GM19035 (cell line): Measurements from ENCODE around the gene SV2A.
"Not testable (repeated sequence)": the region's sequence is repeated elsewhere in the genome, so short reads cannot be mapped to it uniquely, and the experiment has no call there.

Source experiments
- ATAC-seq: cut with Tn5 transposase; IDR thresholded peaks from one replicate; pipeline ENCODE4 v1.9.1; 2021; ENCODE audit not compliant: unreplicated experiment

SV2A gene, protein sequence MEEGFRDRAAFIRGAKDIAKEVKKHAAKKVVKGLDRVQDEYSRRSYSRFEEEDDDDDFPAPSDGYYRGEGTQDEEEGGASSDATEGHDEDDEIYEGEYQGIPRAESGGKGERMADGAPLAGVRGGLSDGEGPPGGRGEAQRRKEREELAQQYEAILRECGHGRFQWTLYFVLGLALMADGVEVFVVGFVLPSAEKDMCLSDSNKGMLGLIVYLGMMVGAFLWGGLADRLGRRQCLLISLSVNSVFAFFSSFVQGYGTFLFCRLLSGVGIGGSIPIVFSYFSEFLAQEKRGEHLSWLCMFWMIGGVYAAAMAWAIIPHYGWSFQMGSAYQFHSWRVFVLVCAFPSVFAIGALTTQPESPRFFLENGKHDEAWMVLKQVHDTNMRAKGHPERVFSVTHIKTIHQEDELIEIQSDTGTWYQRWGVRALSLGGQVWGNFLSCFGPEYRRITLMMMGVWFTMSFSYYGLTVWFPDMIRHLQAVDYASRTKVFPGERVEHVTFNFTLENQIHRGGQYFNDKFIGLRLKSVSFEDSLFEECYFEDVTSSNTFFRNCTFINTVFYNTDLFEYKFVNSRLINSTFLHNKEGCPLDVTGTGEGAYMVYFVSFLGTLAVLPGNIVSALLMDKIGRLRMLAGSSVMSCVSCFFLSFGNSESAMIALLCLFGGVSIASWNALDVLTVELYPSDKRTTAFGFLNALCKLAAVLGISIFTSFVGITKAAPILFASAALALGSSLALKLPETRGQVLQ

DNA sequence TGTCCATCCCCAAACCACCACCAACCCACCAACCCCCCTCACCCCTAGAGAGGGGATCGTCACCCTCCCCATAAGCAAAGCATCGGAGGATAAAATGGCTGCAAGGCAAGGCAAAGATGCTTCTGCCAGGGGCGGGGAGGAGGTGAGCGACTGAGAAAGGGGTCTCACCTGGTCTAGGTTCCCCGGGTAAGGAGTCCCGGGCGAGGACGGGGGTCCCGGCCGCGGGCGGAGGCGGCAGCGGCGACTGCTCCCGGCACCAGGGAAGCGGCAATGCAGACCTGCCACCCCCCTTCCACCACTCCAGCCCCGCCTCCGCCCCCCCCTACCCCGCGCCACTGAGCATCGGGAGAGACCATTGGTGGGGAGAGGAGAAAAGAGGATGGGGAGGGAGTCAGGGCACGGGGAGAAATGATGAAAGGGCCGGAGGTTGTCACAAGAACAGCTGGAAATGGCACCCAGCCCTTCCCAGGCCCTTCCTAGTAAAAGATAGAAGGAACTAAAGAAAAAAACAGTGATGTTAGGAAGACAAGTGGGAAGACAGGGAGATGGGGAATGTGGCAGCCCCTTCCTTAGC, at the start of gene SV2A:
TSS of gene SV2A (minus strand) at position 274 of the 574 bp plus-strand sequence. CDS start 4,004 bp downstream, outside the sequence.
- ATAC-seq: no peak

DNA sequence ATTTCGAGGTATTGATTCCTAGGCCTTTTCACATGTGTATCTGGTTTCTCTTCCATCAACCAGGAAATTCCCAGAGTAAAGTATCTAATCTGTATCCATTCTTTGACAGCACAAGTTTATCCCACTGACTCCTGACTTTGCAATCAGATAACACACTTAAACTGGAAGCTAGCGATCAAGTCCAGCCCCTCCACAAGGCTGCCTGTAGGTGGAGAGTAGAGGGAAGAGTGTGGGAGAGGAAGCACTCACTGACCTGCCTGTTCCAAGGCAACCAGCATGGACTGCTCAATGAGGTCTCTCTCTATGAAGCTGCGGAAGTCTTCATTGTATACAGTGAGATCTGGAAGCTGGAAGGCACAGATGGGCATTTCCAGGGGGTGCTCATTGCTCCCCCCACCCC, 49.4 kb upstream of the SV2A start:
- ATAC-seq: no peak

DNA sequence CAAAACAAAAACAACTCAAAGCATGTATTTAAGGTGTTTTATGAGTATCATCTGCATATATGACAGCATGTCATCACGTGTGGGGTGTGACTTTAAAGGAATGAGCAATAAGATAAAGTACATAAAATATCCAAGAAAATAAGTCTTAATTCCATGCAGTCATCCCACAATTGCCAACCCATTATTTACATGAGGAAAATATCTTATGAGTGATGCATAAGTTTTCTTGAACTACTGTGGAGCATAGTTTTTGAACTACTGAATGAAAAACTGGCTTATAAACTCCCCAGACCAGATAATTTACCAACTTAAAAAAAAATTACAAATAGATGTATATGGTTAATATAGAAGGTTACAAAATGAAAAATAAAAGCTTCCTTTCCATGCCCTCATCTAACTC, 48.8 kb upstream of the SV2A start:
- no peak for ATAC-seq

DNA sequence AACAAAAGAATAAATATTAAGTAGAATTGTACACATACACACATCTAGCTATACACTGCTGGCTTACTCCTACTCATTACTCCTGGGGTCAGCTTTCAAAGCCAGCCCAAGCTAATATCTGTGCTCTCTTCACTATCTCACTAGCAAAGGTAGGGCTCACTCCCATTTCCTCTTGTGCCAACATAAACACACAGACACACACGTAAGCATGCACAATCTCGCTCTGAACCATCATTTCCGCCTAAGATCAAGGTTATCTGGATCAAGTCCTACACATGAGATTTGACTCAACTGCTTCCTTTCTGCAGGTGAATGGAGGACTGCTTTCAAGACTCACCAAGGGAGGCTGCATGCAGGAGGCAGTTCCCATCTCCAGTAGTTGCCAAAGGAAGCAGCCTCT, 47.8 kb upstream of the SV2A start:
- no peak for ATAC-seq

DNA sequence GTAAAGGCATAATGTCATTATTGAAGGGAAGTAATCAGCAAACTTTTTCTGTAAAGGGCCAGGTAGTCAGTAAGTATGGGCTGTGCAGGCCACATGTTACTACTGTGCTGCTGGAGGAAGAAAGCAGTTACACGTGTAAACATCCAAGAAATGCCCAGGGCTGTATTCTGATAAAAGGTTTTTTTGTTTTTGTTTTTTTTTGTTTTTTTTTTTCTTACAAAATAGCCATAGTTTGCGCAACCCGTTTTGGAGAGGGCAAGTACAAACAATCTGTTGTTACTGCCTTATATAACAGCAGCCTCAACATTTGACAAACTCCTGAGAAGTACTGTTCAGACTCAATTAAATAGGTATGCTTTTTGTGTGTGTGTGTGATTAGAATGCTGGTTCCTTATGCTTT, 45.7 kb upstream of the SV2A start:
- no peak for ATAC-seq

DNA sequence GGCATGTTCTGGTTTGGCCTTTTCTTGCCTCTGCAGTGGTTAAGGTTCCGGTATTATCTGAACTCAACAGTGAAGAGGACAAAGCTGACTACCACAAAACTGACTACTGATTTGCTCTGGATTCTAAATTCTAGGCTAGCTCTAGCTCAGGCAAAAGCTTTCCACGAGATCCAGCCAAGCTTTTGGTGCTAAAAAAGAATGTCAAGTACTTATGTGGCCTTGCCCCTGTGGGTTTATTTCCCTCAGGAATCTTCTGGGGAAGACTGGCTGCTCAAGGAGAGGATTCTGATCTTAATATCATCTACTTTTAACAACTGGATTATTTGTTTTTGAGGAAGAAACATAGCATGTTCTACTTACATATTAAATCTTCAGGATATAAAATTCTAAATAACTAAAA, 45.1 kb upstream of the SV2A start:
- no peak for ATAC-seq

DNA sequence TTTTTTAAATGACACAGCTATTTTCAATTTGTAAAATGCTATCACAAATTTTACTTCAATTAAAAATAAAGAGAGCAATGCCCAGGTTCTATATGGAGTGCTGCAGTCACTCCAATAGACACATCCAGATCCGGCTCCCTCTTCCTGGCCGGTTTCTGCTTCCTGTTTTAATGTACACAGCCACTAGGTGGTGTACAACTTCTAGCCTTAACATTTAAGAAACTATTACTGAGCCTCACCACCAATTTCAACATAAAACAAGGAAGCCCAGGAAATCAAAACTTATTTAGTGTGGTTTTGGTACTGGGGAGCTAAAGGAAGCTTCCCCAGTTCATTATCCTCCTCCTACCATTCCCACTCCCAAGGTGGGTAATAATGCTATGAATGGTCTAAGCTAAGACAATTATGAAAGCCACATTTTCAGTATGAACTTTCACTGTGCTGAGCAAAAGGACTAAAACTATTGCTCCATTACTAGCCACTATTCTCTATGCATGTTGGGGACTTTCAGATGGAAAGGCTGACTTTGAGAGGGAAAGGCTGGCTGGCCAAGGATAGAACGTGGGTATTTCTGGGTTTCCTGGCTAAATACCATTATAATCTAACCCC, 44.5 kb upstream of the SV2A start:
- no peak for ATAC-seq

DNA sequence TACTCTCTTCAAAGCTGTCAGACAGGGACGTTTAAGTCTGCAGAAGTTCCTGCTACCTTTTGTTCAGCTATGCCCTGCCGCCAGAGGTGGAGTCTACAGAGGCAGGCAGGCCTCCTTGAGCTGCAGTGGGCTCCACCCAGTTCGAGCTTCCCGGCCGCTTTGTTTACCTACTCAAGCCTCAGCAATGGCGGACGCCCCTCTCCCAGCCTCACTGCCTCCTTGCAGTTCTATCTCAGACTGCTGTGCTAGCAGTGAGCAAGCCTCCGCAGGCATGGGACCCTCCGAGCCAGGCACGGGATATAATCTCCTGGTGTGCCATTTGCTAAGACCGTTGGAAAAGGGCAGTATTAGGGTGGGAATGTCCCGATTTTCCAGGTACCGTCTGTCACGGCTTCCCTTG, 39.9 kb upstream of the SV2A start:
- ATAC-seq: not testable (repeated sequence)

DNA sequence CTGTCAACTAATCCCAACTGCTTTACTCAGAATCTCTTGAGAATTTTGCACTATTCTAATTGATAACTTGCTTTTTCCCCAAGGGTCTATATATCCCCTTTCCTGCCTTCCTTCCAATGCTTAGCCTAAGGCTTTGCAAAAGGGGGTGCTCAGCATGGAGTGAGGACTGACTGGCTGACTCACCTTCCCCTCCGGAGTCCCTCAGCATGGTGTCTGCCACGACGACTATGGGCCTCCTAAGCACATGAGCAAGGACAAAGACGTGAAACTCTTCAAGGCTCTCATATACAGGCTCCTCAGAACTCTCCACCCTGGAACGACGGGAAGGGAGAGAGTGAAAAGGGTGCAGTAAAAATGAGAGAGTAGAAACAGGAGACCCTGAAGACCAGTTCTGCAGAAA, 32.3 kb upstream of the SV2A start:
- no peak for ATAC-seq

DNA sequence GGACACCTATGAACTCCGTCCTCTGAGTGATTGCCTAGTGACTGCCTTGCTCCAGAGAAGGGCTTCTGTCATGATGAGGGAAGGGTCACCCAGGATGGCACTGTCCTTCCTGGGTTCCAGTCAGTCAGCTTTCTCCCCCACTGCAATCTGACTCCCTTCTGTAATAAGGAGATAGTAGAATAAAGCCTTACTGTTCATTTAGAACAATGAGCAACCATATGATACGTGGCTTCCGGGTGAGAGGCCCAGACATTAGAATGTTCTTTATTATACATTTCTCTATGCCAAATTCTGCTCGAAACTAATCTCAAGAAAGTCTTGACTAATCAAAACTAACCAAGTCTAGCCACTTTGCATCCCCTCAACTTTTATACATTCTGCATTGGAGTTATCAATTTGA, 27.6 kb upstream of the SV2A start:
- no peak for ATAC-seq

DNA sequence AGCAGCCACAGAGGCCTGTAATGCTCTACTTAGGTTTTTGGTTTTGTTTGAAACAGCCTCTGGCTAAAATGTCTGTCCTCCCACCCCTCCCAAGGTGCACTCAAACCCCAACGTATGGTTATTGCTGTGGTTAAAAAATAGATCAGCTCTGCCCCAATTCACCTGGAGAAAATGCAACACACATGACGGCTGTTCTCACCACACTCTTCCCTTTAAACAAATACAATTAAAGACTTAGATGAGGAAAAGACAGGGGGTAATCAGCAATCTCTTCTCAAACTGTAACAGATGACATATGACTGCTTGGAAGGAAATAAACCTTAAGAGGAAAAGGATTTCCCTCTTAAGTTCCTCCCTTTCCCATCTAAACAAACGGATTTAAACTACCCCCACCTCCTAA, 25.2 kb upstream of the SV2A start:
- ATAC-seq: no peak

DNA sequence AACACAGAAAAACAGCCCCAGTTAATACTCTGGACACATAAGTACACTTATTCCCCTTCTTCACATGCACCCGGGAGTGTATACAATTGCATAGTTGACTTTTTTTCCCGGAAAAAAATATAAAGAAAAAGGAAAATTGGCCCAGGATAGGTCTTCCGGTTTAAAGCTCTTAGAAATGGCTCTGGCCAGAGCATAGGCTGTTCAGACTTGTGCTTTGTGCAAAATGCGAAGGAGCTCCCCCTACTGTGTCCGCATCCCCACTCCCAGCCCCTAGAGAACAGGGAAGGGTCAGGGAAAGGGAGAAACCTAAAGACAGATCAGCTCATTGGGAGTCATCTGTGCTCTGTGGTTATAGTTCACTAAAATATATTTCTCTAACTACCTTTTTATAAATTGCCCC, 24.6 kb upstream of the SV2A start:
- no peak for ATAC-seq

DNA sequence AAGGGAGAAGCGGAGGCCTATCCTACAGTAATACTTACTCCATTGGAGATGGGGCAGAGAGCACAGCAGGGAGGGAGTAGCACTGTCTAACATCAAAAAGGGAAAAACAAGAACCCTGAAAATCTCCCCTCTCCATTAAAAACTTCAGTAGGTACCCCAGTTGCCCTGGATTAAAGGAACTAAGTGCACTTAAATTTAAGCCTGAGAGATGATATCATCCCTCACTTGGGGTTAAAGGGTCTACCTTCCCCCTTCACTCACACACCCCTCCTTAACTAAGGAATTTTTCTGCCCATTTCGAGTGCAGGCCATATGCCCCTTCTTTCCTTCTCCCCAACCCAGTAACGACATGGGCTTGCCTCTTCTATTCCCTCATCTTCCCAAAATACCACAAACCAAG, 22.8 kb upstream of the SV2A start:
- ATAC-seq: no peak

DNA sequence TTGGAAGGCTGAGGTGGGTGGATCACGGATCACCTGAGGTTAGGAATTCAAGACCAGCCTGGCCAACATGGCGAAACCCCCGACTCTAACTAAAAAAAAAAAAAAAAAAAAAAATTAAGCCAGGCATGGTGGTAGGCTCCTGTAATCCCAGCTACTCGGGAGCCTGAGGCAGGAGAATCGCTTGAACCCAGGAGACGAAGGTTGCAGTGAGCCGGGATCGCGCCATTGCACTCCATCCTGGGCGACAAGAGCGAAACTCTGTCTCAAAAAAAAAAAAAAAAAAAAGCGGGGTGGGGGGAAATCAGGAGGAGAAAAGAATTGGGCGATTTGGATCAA, 21.0 kb upstream of the SV2A start:
- not testable (repeated sequence) for ATAC-seq

DNA sequence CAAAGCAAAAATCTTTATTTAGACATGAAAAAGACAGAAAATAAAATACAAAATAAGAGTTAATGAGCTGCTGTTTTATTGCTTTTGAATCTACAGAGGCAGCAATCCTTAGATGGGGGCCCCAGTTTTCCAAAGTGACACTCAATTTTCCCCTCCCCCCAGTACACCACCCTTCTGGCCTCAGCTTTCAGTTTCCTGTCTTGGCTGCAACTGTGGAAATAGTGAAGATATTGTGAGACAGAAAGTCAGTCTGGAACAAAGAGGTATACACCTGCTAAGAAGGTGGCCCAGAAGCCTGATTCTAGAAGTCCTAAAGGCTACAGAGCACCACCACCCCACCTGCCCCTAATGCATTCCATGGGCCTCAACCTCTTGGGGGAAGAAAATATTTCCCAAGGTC, 20.1 kb upstream of the SV2A start:
- no peak for ATAC-seq

DNA sequence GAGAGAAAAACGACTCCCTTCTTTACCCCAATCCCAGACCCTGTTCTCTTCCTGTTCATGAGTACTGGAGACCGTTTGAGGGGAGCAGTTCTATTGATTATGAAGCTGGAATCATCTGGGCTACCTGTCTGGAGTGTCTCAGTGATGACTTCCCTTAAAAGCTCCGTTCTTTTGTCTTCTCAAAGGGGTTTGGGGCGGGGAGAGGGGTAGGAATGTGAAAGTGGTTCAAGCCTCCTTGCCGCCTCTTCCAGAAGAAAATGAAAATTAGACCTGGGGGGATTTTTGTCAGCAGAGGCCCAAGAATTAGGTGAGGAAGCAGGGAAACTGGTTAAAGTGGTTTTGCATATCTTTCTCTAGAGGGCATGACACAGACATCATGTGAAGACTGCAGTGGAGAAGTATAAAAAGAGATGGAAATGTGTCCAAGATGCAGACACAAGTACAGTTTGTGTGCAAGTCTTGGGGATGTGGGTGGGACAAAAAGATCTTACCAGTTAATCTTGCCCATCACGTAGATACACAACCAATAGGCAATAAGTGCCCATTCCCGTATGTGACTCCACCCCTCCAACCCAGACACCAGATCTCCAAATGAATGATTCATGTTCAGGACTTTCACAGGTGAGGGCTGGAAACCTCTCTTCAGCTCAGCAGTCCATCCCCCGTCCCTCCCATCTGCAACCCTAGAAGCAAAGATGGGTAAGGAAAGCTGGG, 19.5 kb upstream of the SV2A start:
- ATAC-seq: no peak

DNA sequence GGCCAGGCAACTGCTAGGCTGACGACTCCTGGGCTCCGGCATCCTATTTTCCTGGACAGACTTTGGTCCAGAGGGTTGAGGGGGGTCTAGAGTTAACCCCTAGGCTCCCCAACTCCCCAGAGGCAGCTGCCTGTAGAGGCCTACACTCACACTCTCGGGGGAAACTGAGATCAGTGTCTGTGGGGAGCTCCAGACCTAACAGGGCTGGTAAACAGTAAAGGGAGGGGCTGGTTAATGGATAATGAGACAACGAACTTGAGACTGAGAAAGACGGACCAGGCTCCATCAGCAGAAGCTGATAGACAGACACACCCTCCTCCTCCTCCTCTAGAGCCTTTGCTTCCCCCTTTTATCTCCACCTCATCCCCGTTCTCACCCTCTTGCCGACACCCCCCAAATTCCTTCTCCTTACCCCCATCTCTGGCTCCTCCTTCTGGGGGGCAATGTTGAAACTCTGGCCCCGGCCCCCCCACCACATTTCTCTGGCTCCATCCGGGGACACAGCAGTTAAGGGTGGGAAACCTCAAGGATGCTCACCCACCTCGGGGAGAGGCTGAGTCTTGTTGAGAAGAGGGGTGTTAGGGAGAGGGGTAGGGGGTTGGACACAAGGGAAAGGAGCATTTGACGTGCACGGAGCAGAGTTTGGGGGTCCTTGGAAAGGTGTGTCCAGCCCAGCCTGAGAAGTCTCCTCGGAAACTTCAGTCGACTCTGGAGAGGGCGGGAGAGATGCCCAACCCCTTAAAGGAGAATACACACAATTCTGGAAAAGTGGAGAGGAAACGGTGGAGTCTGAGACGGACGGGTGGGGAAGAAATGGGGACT, 18.7 kb upstream of the SV2A start, which contains the start of gene MTMR11:
TSS of gene MTMR11 (minus strand) at position 710 of the 822 bp plus-strand sequence. CDS start at position 478, 232 bp downstream.
- ATAC-seq: no peak

DNA sequence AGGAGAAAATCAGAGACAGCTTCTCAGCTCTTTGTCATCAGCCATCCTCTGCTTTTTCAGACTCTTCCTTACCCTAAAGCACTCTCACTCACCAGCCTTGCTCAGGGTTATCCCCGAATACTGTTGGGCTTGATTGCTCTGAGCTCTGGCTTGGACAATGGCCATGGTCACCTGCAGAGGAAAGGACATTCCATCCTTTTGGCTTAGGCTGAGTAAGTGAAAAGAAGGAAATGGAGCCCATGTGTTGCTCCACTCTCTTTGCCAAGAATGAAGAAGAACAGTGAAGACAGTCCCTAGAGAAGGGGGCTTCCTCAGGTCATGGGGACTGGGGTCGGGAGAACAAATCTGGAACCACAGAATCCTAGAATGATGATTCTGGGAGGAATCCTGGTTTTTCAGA, 16.7 kb upstream of the SV2A start:
- no peak for ATAC-seq

DNA sequence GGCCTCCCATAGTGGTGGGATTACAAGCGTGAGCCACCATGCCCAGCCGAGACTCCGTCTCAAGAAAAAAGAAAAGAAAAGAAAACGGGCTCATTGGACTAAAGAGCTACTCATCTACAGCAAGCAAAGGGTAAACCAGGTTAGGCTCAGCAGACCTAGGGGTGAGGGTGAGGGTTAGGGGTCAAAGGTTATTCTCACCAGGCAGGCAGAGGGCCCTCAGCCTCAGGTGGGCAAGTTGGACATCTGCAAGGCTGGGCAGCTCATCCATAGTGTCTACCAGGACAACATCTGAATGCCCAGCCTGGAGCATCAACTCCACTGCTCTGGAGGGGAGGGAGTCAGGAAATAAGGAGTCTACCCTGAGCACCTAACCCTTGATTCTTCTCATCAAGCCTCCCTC, 15.6 kb upstream of the SV2A start:
- no peak for ATAC-seq

DNA sequence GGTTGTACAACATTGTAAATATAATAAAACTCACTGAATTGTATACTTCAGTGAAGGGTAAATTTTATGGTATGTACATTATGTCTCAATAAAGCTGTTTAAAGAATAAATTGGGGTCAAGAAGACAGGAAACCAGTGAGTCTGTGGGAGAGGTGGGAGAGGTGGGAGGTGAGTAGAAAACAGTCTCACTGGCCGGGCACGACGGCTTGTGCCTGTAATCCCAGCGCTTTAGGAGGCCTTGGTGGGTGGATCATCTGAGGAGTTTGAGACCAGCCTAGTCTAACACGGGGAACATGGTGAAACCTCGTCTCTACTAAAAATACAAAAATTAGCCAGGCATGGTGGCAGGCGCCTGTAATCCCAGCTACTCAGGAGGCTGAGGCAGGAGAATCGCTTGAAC, 14.8 kb upstream of the SV2A start:
- no peak for ATAC-seq
